Measurements from ENCODE around the gene ZFP2.
"Not testable (repeated sequence)": the region's sequence is repeated elsewhere in the genome, so short reads cannot be mapped to it uniquely, and the experiment has no call there.

Gene ZFP2

DNA sequence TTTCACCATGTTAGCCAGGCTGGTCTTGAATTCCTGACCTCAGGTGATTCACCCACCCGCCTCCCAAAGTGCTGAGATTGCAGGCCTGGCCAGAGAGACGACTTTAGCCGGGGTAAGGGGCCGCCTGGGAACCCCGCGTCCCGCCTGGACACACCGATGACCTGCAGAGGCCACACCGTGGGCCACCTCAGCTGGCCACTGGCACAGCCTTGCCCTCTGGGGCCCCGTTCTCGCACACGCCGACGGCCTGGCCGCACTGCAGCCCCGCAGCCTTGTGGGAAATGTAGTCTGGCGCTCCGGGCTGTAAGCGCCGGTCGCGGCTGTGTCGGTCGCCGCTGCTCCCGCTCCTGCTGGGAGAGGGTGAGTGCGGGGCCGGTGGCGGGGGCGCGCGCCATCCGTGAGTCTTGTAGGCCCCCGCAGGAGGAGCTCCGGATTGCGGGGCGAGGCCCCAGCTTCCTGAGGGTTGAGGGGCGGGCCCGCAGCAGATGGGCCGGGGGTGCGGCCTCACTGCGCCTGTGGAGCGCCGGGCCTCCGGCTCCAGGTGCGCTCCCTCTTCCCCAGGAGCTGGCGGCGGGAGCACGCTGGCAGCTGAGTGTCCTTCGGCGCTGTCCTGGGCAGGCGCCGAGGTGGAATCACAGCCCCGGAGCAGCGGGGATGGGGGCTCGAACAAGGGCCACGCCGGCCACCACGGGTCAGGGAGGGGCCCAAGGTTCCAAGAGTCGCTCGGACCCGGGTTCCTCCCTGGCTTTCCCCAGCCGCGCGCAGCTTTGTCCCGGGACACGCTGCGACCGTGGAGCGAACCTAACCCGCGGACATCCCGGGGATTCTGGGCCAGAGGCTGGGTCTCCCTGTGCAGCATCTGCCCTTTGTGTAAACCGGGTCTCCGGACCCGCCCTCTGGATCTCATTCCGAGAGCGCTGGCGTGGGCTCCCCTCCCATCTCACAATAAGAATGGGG lies at the start of gene ZFP2:
ZFP2 (plus strand) TSS at position 299 of the 957 bp plus-strand sequence. CDS start 35,401 bp downstream, outside the sequence.
- H3K4me3 ChIP-seq (replicated peaks; ENCODE audit: low read depth, low read length), result peak within 1 kb of the TSS; percentile 56

DNA sequence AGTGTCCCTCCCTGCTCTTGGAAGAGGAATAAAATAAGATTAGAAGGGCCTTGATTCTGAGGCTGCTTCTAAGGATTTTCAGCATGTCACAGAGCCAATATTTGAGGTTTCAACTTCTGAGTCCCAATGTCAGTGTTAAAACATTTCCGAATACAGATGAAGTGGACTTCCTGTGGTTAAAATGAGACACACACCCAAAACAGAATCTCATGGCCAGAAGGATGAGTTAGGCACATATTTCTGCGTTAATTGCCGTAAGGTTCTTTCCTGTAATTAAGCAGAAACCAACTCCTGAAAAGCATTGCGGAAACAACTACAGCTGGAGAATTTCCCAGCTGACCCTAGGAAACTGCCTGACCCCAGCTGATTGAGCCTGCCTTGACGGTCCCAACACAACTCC lies 46.4 kb upstream of the ZFP2 start:
- H3K4me3 ChIP-seq (replicated peaks; ENCODE audit: low read depth, low read length), result no peak overlapping the region
- TF ChIP-seq, protein P1, sequence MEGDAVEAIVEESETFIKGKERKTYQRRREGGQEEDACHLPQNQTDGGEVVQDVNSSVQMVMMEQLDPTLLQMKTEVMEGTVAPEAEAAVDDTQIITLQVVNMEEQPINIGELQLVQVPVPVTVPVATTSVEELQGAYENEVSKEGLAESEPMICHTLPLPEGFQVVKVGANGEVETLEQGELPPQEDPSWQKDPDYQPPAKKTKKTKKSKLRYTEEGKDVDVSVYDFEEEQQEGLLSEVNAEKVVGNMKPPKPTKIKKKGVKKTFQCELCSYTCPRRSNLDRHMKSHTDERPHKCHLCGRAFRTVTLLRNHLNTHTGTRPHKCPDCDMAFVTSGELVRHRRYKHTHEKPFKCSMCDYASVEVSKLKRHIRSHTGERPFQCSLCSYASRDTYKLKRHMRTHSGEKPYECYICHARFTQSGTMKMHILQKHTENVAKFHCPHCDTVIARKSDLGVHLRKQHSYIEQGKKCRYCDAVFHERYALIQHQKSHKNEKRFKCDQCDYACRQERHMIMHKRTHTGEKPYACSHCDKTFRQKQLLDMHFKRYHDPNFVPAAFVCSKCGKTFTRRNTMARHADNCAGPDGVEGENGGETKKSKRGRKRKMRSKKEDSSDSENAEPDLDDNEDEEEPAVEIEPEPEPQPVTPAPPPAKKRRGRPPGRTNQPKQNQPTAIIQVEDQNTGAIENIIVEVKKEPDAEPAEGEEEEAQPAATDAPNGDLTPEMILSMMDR (IDR thresholded peaks at IDR 0.05; ENCODE audit: low read depth, low read length, missing control alignments), result no peak

More for the DNA sequence above, at the start of gene ZFP2:
- DNase-seq (ENCODE audit: extremely low read depth, low read depth), result peak; percentile 6
- TF ChIP-seq, protein P1 (IDR thresholded peaks at IDR 0.05; ENCODE audit: low read depth, low read length, missing control alignments), result no peak

DNA sequence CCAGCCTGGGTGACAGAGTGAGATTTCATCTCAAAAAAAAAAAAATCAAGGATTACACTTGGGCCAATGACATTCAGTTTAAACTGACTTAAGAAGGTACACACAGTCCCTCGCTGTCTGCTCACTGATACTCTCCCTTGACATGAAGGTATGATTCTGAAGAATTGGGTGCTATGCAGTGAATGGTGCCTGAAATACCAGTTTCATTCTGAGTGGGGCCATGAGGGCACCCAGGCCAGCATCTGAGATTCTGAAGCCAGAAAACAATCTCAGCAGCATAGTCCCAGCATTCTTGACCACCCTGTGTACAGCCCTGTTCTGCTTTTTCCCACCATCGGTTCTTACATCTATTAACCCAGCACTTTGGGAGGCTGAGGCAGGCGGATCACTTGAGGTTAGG lies 43.8 kb upstream of the ZFP2 start:
- no peak for DNase-seq (ENCODE audit: extremely low read depth, low read depth)
- H3K4me3 ChIP-seq (replicated peaks; ENCODE audit: low read depth, low read length), result no peak overlapping the region
- TF ChIP-seq, protein P1 (IDR thresholded peaks at IDR 0.05; ENCODE audit: low read depth, low read length, missing control alignments), result no peak

More for the DNA sequence above, 46.4 kb upstream of the ZFP2 start:
- DNase-seq (ENCODE audit: extremely low read depth, low read depth), result no peak

DNA sequence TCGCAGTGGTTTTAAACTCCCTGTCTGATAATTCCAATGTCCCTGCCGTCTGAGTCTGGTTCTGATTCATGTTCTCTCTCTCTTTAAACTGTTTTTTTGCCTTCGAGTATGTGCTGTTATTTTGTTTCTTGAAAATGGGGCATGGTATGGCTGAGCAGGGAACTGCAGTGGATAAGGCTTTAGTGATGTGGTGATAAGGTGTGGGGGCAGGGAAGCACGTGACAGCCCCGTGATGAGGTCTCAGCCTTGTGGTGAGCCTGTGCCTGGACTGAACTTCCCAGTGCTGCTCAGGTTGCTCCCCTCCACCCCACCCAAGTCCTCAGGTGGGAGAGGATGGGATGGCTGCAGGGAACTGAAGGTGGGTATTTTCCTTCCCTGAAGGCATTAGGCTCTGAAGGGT lies 41.4 kb upstream of the ZFP2 start:
- H3K4me3 ChIP-seq (replicated peaks; ENCODE audit: low read depth, low read length), result no peak overlapping the region
- no peak for DNase-seq (ENCODE audit: extremely low read depth, low read depth)
- TF ChIP-seq, protein P1 (IDR thresholded peaks at IDR 0.05; ENCODE audit: low read depth, low read length, missing control alignments), result no peak

DNA sequence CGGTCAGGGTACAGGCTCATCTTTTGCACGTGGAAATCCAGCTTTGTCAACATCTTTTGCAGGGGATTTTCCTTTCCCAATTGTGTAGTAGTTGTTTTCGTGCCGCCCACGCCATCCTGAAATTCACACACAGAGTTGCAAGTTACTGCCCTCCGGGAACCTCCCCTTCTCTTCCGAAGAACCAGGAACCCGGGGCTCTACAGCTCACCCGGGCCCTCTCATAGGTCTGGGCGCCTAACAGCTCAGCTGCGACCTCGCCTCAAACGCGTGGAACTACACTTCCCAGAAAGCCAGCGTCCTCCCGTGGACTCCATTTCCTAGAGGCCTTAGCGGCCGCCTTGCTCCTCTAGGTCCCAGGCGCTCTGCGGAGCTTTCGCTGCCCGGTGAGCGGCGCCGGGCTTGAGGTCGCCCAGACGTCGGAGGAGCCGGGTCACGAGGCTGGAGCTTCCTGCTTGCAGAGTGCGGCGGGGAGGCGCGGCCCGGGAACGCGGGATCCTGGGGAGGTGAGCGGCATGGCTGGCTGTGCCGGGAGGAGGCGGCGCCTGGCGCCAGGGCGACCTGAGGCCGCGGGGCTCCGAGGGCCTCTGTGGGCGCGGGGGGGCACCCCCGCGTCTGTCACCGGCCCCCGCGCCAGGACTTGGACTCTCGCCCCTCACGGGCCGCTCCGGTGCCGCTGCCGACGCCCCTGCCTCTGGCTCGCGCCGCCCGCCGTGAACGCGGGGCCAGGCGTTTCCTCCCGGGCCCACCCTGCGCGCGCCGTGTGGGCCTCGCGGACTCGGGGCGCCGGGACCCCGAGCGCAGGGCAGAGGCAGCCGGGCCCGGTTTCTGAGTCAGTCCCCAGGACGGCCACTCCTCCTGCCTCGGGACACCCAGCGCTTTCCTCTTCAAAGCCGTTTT lies 35.8 kb upstream of the ZFP2 start, which contains the start of gene ZNF354B:
ZNF354B (plus strand) TSS at position 329 of the 897 bp plus-strand sequence. CDS start 1,095 bp downstream, outside the sequence.
- TF ChIP-seq, protein P1 (IDR thresholded peaks at IDR 0.05; ENCODE audit: low read depth, low read length, missing control alignments), result no peak
- DNase-seq (ENCODE audit: extremely low read depth, low read depth), result peak; percentile 77
- H3K4me3 ChIP-seq (replicated peaks; ENCODE audit: low read depth, low read length), result peak within 1 kb of the TSS; percentile 55

DNA sequence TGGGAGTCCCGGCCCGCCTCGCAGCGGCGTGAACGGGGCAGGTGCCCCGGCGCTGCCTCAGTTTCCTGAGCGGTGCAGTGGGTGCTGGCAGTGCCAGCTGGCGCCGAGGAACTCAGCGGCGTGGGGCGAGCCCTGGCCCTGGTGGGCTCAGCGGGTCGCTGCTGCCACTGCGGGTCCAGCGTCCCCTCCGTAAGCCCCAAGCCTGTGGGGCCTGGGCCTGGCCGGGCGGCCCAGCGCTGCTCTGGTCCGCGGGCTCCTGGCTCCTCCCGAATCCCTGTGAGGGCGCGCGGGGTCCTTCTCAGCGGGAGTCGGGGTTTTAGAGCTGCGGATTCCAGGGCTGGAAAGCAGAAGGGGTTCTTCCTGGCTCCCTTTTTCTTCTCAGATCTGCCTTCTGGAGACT lies 35.1 kb upstream of the ZFP2 start:
- H3K4me3 ChIP-seq (replicated peaks; ENCODE audit: low read depth, low read length), result peak overlapping the region; percentile 55
- DNase-seq (ENCODE audit: extremely low read depth, low read depth), result not testable (repeated sequence)
